ENCODE data around the gene SLC8A2.

SLC8A2 gene

GRCh38 chr19:47427241-47428176 lies 44.2 kb downstream of the SLC8A2 start:
- no peak overlapping the region for H3K4me3 ChIP-seq (ENCODE audit: low read depth, low read length)
- TF ChIP-seq CTCF (IDR thresholded peaks at IDR 0.05; ENCODE audit: control insufficient read depth, extremely low read depth, insufficient read depth): peak; percentile 68
- DNase-seq (ENCODE audit: low read depth): no peak

GRCh38 chr19:47423203-47423882 lies 48.4 kb downstream of the SLC8A2 start:
- no peak overlapping the region for H3K4me3 ChIP-seq (ENCODE audit: low read depth, low read length)
- DNase-seq (ENCODE audit: low read depth): no peak
- no peak for TF ChIP-seq CTCF (IDR thresholded peaks at IDR 0.05; ENCODE audit: control insufficient read depth, extremely low read depth, insufficient read depth)

- H3K4me3 ChIP-seq (ENCODE audit: low read depth, low read length): no peak overlapping the region
- DNase-seq (ENCODE audit: low read depth): no peak
- TF ChIP-seq CTCF (IDR thresholded peaks at IDR 0.05; ENCODE audit: control insufficient read depth, extremely low read depth, insufficient read depth): no peak
These were observed 49.1 kb downstream of the SLC8A2 start for GRCh38 chr19:47422417-47423163.

- no peak overlapping the region for H3K4me3 ChIP-seq (ENCODE audit: low read depth, low read length)
- DNase-seq (ENCODE audit: low read depth): no peak
- no peak for TF ChIP-seq CTCF (IDR thresholded peaks at IDR 0.05; ENCODE audit: control insufficient read depth, extremely low read depth, insufficient read depth)
These were observed 49.8 kb downstream of the SLC8A2 start for GRCh38 chr19:47421844-47422395.

- no peak for DNase-seq (ENCODE audit: low read depth)
- TF ChIP-seq CTCF (IDR thresholded peaks at IDR 0.05; ENCODE audit: control insufficient read depth, extremely low read depth, insufficient read depth): no peak
- H3K4me3 ChIP-seq (ENCODE audit: low read depth, low read length): no peak overlapping the region
These were observed 50.4 kb downstream of the SLC8A2 start for GRCh38 chr19:47421244-47421786.

GRCh38 chr19:47419789-47420188 lies 51.9 kb downstream of the SLC8A2 start:
- TF ChIP-seq CTCF (IDR thresholded peaks at IDR 0.05; ENCODE audit: control insufficient read depth, extremely low read depth, insufficient read depth): no peak
- DNase-seq (ENCODE audit: low read depth): no peak
- no peak overlapping the region for H3K4me3 ChIP-seq (ENCODE audit: low read depth, low read length)
